ENCODE results near the gene SCN3A. TPM values are rescaled to one million over a fixed set of nuclear protein-coding genes. Genes with fewer than 3 reads are reported as not detected.
A peak's percentile ranks its signal among the peaks of the same experiment; 100 is the strongest.

The SCN3A gene
- total and polyA plus RNA-seq, 10 donors = 1.2 to 13.9 (median 4.0) TPM

- Histone ChIP-seq H3K27ac (peak overlapping the region in 1 of 8 donors; percentile 28), H3K9me3 (no peaks in the 10 kb centered on the region), H3K27me3 (replicated peaks in 1 of 7) (no peaks in the 10 kb centered on the region), H3K36me3 (no peaks in the 10 kb centered on the region), H3K4me1 (peaks cover 0 to 18% (median 0%) of the 10 kb centered on the region in 6 donors), H3K4me3 (no peak overlapping the region)
- no peak for DNase-seq
- intact Hi-C loops (cut with DNase I; ENCODE audit: low total_unique reads) = no loop called here
- TF ChIP-seq CTCF (IDR thresholded peaks at IDR 0.05 in 8 of 11, conservative IDR thresholded peaks at IDR 0.05 in 3 of 11) = no peak
- whole genome bisulfite sequencing, 5 donors = 61 to 65% (median 62%) methylated on average over 2 of the region's 2 CpGs
These were observed 11.1 kb downstream of the SCN3A start for GRCh38 chr2:165192729-165193128.

- 59 to 74% (median 67%) methylated on average over 2 of the region's 2 CpGs for WGBS, 5 donors
These were observed 12.6 kb downstream of the SCN3A start for GRCh38 chr2:165191096-165191728.

GRCh38 chr2:165185633-165186032, 18.2 kb downstream of the SCN3A start:
- 91 to 98% (median 94%) methylated on average over 3 of the region's 3 CpGs for WGBS, 5 donors
- Histone ChIP-seq H3K9me3 (no peaks in the 10 kb centered on the region), H3K27ac (no peak overlapping the region), H3K4me3 (no peak overlapping the region), H3K27me3 (replicated peaks in 1 of 7) (no peaks in the 10 kb centered on the region), H3K4me1 (no peaks in the 10 kb centered on the region), H3K36me3 (no peaks in the 10 kb centered on the region)
- DNase-seq = no peak
- TF ChIP-seq POLR2AphosphoS5 (IDR thresholded peaks at IDR 0.05) = no peak
- TF ChIP-seq POLR2A (IDR thresholded peaks at IDR 0.05) = no peak
- TF ChIP-seq CTCF (IDR thresholded peaks at IDR 0.05 in 8 of 11, conservative IDR thresholded peaks at IDR 0.05 in 3 of 11) = no peak
- intact Hi-C loops (cut with DNase I; ENCODE audit: low total_unique reads) = no loop called here

More at GRCh38 chr2:165191096-165191728, 12.6 kb downstream of the SCN3A start:
- Histone ChIP-seq H3K36me3 (no peaks in the 10 kb centered on the region), H3K27ac (no peak overlapping the region), H3K4me1 (peaks cover 0 to 6% (median 0%) of the 10 kb centered on the region in 6 donors), H3K9me3 (no peaks in the 10 kb centered on the region), H3K27me3 (replicated peaks in 1 of 7) (no peaks in the 10 kb centered on the region), H3K4me3 (no peak overlapping the region)
- no peak for DNase-seq
- TF ChIP-seq POLR2A (IDR thresholded peaks at IDR 0.05) = no peak
- TF ChIP-seq CTCF (IDR thresholded peaks at IDR 0.05 in 8 of 11, conservative IDR thresholded peaks at IDR 0.05 in 3 of 11) = no peak
- TF ChIP-seq POLR2AphosphoS5 (IDR thresholded peaks at IDR 0.05) = no peak
- intact Hi-C loops (cut with DNase I; ENCODE audit: low total_unique reads) = no loop called here

- Histone ChIP-seq H3K4me1 (no peaks in the 10 kb centered on the region), H3K27ac (no peak overlapping the region), H3K9me3 (no peaks in the 10 kb centered on the region), H3K27me3 (replicated peaks in 1 of 7) (no peaks in the 10 kb centered on the region), H3K36me3 (no peaks in the 10 kb centered on the region), H3K4me3 (no peak overlapping the region)
- TF ChIP-seq POLR2A (IDR thresholded peaks at IDR 0.05) (no peak), POLR2AphosphoS5 (IDR thresholded peaks at IDR 0.05) (no peak), CTCF (IDR thresholded peaks at IDR 0.05 in 8 of 11, conservative IDR thresholded peaks at IDR 0.05 in 3 of 11) (no peak)
- DNase-seq = no peak
- intact Hi-C loops (cut with DNase I; ENCODE audit: low total_unique reads) = no loop called here
- 64 to 80% (median 74%) methylated on average over 2 of the region's 2 CpGs for WGBS, 5 donors
These were observed 21.8 kb downstream of the SCN3A start for GRCh38 chr2:165182029-165182428.

All from spleen (tissue), 11 donors.